ENCODE data around the gene FREY1.

Gene FREY1

DNA sequence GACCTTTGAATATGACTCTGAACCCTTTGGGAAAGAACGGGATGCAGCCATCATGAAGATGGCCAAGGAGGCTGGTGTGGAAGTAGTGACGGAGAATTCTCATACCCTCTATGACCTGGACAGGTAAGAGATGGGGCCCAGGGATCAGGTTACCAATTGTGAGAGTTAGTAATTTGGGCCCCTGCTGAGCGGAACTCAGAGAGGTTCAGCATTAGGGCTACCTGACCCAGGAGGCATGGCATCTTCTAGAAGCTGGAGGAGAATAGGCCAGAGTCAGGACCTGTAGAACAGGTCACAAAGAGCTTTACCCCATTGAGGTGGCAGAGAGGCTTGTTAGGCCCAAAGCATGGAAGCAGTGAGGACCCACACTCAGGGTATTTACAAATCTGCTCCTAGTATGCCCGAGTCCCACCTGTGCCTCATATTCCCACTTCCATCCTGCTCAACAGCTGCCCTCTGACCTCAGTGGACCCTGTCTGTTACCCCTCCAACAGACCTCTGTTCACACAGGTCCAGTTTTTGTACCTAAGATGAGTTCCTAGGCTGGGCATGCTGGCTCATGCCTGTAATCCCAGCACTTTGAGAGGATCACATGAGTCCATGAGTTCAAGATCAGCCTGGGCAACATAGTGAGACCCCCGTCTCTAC, 48.2 kb downstream of the FREY1 start:
- no peak overlapping the region for H3K4me3 Mint-ChIP-seq
- ATAC-seq (replicated peaks; ENCODE audit: extremely low read depth, poor library complexity, severe bottlenecking) (no peak), DNase-seq (ENCODE audit: low spot score in 2 of 2) (no peak)
- H3K27me3 Mint-ChIP-seq = no peaks in the 10 kb centered on the region
- H3K36me3 Mint-ChIP-seq (ENCODE audit: insufficient read depth) = peaks cover 54% of the 10 kb centered on the region
- H3K9me3 Mint-ChIP-seq = no peaks in the 10 kb centered on the region
- H3K4me1 Mint-ChIP-seq = no peaks in the 10 kb centered on the region
- no peak overlapping the region for H3K27ac Mint-ChIP-seq (ENCODE audit: low read depth)

GRCh38 chr11:45857961-45858474, 49.1 kb downstream of the FREY1 start:
- H3K27me3 Mint-ChIP-seq = no peaks in the 10 kb centered on the region
- no peak for ATAC-seq (replicated peaks; ENCODE audit: extremely low read depth, poor library complexity, severe bottlenecking)
- DNase-seq (ENCODE audit: low spot score in 2 of 2) = no peak
- H3K4me1 Mint-ChIP-seq = no peaks in the 10 kb centered on the region
- no peak overlapping the region for H3K4me3 Mint-ChIP-seq
- H3K36me3 Mint-ChIP-seq (ENCODE audit: insufficient read depth) = peaks cover 51% of the 10 kb centered on the region
- H3K27ac Mint-ChIP-seq (ENCODE audit: low read depth) = no peak overlapping the region
- H3K9me3 Mint-ChIP-seq = no peaks in the 10 kb centered on the region
